GM21529 (cell line): Measurements from ENCODE around the gene ISM1.

ENCODE experiments used
- ATAC-seq: cut with Tn5 transposase; IDR thresholded peaks from one replicate; pipeline ENCODE4 v1.9.1; 2021; ENCODE audit not compliant: unreplicated experiment

The ISM1 gene

DNA sequence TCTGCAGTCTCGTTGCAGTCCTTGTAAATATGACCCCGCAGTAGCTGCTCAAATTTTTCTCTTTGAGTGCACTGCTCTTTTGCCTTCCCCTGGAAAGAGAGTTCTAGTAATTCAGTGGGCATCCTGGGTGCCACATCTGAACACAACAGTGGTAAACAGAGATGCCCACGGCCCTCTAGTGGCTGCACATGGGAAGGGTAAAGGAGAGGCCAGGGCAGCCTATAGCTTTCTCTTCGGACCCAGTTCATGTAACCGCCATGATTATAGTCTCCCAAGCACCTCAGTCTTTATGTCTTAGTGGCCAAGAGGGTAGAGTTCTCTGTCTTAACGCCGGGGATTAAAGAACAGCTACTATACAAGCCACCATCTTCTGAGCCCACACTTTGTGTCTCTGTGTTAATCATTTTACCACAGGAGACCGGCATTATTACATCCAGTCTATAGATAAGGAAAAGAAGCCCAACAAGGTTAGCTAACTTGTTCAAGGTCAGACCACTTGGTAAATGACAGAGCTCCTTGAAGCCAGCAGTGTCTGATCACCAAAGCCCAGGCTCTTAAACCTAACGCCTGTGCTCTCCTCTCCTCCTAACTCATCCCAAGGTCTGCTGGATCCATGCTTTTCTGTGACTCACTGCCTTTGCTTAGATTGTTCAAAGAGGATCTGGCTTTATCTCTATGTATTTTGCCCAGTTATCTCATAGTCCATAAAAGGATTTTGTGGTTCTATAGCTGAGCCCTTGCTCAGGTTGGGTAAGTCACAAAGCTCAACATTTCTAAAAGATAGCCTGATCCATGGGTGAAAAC, 81.8 kb downstream of the ISM1 start:
- peak; percentile 87 for ATAC-seq

DNA sequence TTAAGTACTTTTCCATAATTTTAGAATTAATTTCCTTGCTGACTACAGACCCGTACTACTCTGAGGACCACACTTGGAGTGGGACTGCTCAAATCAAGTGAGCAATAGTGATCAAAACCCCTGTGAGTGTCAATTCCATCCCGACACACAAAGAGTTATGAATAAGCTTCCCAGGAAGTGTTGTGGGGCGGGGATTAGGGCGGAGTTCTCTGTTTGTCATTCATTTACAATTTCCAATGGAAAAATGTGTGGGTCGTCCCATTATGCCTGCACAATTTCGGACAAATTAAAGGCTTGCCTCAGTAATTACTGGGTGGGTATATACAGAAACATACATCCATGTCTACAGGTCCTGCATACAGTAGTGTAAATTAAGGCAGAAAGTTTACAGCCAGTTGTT, 84.2 kb downstream of the ISM1 start:
- no peak for ATAC-seq

DNA sequence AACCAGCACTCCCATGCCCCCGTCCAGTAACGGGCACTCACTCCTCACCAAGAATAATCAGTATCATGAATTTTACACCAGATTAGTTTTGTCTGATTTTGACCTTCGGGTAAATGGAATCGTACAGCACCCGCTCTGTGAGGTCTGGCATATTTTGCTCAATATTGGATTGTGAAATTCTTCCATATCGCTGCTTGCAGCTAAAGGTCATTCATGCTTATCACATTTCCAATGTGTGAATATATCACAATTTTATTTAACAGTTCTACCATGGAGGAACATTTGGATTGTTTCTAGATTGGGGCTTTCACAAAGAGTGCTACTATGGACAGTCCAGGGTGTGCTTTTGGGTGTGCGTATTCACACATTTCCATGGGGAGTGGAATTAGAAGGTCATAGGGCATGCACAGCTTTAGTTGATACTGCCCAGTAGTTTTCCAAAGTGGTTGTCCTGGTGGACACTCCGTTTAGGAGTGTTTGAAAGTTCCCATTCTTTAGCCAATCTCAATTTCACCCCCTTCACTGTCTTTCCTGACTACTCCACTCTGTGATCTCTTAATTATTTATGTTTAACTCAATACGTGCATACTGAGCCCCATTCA, 86.6 kb downstream of the ISM1 start:
- no peak for ATAC-seq

DNA sequence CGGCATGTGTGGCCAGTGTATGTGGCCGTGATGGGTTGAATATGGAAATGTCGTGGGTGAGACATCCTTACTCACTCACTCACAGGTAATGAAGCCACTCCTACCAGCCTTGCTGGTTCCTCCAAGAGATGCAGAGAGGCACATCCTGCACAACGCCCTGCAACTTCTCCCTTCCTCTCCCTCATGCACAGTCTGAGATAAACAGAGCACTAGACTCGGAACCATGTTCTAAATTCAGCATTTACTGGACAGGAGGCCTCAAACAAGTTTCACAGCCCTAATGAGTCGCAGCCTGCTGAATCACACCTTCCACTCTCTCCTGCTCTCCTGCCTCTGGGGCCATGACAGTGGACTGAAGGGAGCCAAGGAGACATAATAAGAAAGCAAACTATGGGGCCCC, 91.2 kb downstream of the ISM1 start:
- ATAC-seq: no peak

DNA sequence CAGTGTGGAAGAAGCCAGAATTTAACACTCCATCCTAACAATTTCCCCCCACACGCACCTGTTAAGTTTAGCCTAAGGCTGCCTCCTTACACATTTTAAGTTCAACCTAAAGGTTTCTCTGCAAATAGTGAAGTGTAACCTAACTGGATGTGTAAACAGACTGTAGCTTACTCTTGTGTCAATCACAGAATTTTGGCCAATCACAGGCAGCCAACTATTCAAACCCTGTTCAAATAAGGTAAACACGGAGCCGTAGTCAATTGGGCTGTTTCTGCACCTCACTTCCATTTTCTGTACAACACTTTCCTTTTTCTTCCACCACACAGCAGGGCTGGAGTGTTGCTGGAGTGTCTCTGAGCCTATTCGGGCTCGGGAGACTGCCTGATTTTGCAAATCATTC, 92.1 kb downstream of the ISM1 start:
- no peak for ATAC-seq

DNA sequence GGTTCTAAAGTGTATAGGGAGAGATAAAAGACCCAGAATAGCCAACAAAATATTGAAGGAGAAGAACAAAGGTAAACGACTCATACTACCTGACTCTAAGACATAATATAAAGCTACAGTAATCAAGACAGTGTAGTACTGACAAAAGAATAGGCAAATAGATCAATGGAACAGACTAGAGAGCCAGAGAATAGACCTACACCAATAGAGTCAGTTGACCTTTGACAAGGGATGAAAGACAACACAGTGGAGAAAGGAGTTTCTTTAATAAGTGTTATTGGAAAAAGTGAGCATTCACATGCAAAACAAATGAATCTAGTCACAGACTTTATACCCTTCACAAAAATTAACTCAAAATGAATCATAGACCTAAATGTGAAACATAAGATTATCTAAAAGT, 96.4 kb downstream of the ISM1 start:
- no peak for ATAC-seq

DNA sequence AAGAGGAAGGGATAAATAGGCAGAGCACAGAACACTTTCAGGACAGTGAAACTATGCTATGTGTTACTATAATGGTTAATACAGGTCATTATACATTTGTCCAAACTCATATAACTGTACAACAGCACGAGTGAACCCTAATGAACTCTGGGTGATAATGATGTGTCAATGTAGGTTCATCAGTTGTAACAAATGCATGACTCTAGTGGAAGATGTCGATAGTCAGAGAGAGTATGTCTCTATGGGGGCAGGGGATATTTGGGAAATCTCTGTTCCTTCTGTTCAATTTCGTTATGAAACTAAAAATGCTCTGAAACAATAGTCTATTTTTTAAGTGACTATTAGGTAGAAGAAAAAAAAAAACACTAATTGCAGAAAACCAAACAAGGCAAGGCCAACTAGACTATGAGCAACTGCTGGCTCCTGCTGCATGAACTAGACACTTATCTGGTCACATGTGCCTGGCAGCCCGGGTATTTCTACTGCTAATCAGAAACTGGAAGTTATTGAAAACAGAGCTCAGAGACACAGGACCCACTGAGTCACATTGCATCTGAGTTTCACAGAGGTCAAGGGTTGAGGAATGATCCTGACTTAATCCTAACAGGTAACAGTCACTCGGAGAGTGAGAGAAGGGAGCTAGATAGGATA, 97.9 kb downstream of the ISM1 start:
- ATAC-seq: no peak

DNA sequence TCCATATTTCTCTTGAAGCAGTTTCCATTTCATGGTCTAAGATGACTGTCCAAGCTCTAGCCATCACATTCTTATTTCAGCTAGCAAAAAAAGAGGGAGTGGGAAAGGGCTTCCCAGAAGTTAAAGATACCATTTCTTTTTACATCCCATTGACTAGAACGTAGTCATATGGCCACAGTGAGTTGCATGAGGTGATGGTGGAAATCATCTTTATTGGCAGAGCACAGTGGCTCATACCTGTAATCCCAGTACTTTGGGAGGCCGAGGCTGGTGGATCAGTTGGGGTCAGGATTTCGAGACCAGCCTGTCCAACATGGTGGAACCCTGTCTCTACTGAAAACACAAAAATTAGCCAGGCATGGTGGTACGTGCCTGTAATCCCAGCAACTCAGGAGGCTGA, 99.6 kb downstream of the ISM1 start:
- ATAC-seq: no peak

DNA sequence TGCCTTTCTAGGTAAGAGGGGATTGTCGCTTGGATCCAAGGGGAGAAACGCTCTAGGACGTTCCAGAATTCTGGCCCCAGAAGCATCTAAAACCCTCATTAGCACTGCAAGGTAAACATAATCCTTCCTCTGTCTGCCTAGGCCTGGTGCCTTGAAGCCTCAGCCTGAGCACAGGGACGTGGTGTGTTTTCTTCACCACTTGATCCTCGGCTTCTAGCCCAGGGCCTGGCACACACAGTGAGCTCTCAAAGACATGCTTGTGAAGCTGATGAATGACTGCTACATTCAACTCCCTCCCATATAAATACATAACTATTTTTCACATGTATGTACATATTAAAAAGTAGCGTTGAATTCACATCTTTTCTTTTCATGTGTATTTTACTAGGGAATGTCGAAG, 100.3 kb downstream of the ISM1 start:
- ATAC-seq: no peak

DNA sequence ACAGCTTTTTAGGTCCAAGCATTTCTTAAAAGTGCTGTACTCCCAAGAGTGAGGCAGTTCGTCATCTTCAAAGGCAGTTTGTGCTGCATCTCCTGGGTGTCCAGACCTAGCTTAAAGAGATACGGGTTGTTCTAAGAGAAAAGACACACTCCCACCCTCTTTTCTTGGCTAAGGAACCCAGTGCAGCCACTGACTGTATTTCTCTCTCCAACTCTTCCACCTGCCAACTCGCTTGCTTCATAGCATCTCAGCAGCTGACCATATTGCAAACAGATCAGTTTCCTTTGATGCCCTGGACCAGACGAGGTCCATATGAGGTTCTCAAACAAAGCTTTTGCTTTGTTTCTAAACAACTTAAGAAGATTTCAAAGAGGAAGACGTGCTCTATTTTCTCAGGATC, 101.1 kb downstream of the ISM1 start:
- no peak for ATAC-seq

DNA sequence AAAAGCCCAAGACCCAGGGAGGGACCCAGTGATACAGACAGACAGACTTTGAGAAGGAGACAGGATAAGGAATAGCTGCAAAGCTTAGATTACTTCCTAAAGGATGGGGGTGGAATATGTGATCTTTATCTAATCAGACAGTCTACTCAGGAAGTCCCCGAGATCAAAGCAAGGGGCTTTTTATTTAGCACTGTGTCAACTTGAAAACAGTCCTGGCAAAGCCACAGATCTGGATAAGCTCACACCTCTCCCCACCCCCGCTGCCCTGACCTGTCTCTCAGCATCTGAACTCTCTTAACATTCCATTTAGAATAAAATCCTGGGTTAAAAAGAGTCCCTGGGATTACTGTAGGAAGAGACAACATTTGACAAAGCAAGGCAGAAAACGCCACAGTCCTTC, 101.5 kb downstream of the ISM1 start:
- no peak for ATAC-seq

DNA sequence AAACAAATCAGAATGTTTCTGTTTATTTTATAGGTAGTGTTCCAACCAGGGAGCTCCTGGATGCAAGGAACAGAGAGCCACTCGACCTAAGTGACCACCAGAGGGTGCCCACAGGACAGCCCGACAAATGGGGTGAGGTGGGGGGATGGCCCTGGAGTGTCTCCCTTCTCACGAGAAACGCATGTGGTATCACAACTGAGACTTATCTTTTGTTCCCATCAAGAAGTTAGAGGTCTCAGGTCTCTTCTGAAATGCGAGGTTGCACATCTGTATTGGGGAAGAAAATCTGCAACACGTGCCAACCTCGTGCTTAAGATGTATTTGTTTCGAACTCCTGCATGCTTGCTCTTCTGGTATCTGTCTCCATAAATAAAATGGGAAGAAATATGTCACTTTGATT, 104.0 kb downstream of the ISM1 start:
- ATAC-seq: peak; percentile 57

DNA sequence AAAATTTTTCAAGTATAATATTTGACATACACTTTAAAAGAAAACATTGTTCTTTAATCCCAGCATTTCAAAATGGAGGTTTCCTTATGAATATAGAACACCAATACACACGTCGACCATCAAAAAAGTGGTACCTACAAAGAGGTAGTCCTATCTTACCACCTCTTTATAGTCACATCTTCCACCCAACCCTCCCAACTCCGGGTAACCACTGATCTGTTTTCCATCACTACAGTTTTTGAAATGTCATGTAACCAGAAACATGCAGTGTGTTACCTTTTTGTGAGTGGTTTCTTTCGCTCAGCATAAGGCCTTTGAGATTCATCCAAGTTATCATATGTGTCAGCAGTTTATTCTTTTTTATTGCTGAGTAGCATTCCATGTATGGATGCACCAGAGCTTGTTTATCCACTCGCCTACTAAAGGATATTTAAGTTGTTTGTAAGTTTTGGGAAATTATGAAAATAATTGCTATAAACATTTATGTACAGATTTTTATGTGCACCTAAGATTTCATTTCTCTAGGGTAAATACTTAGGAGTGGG, 104.8 kb downstream of the ISM1 start:
- no peak for ATAC-seq

DNA sequence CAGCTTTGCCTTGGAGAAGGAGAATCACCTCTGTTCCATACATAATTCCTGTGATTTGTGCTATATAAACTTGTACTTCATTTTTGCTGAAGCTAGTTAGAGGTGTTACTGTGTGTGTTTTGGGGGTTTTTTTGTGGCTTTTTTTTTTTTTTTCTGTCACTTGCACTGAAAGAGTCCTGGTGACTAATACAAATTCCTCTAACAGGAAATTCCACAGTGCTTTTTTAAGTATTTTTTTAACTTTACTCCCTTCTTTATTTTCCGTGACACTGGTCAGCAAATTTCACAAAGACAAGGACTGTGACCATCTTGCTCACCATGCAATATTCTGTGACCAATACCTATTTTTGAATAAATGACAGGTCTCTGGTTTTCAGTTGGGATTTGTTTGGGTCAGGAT, 110.5 kb downstream of the ISM1 start:
- no peak for ATAC-seq

DNA sequence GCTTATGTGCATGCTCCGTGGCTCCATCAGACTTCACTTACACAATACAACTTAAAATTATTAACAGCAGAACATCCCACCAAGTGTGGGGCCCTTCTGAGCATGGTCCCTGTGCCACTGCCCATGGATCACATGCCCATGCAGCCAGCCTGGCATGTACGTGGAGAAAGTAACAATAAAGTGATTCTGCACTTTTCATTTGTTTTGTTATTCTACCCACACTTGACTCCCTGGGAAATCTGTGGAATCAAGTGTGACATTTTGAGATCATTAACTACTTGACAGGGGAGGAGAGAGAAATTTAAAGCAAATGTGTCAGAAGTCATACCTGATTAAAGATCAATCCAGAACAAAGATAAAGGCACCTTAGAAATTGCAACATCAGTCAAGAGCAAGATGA, 112.0 kb downstream of the ISM1 start:
- no peak for ATAC-seq

DNA sequence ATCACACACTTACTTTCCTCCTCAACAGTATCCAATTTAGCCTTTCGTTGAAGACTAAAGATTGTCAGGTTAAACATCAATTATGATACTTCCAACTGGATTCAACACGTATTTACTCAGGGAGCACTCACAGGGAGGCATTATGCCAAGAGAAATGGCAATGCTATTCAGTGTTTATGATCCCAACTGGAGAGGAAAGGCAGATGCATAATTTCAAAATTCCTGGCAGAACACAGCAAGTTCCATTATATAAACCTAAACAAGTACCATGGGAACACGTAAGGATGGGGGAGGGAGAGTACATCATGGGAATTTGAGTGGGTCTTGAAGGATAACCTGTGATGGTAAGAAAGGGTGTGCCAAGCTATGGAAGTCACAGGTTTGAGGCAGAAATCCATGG, 112.7 kb downstream of the ISM1 start:
- ATAC-seq: no peak

DNA sequence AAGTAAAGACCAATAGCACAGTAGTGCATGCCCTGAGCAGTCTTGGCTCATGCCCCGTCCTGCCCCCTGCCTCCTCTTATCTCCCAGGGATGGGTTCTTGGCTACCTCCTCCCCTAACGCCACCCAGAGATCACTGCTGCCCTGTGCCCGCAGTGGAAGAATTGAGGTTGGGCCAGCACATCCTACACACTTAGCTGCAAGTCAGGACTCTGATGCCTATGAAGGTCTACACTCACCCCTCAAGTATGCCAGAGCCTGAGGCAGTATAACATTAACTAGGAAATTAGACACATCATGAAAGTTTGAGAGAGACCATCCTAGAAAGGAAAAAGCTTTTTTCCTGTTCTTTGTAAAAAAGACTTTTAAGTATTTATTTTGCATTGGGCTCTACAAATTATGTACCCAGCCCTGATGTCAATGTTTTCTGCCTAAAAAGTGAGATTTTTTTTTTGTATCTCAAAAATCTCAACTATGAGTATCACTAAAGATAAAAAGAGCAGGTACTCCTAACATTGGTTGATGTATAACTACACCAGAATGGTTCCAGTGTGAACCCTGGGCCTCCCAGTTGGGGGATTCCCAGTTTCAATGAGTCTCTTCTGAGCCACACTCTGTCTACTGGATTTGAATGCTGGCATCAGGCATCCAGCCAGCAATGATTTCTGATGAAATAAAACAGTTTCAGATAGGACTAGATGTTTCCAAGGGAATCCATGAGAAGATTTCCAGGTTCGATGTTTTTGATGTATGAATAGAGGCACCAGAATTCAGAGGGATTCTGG, 115.4 kb downstream of the ISM1 start:
- no peak for ATAC-seq

DNA sequence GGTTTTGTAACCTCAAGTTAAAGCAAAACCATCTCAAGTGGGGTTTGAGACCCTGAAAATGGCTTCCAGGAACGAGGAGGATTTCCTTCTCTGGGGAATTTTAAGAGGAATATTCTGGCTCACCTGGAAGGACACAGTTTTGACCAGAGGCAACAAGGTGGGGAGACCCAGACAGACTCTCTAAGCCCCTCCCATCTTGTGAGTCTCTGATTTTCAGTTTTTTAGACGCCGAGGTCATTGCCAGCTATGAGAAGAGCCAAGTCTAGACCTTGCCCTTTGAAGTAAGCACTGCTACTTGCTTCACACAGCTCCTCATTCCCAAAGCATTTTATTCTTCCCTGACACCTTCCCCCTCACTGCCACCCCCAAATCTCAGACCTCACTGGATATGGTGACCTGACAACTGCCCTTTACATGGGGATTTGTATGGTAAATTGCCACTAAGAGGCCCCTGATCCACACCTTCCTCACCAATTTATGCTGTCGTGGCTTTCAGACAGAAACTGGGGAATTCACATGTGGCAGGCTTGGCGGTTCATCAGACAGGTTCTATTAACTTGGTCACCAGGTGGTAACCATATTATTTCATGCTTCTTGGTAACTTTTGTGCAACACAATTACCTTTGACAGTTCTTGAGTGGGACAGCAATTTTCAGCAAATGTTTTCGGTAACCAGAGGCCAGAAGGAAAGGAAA, 116.2 kb downstream of the ISM1 start:
- no peak for ATAC-seq

DNA sequence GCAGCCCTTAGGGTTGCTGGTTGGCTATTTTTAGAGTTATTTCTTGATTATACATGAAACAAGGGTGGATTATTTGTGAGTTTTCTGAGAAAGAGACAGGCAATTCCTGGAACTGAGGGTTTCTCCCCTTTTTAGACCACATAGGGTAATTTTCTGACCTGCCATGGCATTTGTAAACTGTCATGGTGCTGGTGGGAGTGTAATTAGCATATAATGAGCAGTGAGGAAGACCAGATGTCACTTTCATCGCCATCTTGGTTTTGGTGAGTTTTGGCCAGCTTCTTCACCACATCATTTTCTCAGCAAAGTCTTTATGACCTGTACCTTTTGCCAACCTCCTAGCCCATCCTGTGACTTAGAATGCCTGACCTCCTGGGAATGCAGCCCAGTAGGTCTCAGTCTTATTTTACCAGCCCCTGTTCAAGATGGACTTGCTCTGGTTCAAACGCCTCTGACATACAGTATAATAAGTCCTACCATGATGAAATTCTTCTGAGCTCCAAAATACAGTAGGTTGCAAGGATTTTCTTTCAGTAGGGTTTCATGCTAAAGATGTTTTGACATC, 117.1 kb downstream of the ISM1 start:
- no peak for ATAC-seq

DNA sequence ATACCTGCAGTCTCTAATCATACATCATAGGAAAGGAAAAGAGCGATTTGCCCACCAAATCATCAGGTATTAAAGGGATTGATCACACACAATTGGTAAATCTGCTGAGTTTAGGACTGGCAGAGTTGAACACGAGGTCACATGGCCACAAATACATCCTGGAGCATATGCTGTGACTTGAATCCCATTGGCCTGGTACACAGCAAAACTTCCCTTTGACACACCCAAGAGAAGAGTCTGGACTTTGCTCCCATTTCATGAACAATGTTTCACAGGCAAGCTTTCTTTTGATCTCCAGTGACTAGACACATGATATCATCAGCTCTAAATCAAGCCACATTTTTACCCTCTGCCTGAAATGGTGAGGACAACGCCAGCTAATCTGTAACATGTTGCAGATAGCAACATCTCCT, 117.9 kb downstream of the ISM1 start:
- ATAC-seq: no peak
